ENCODE results near the gene ALG5. TPM values are rescaled to one million over a fixed set of nuclear protein-coding genes. Genes with fewer than 3 reads are reported as not detected.

ALG5 gene
- total RNA-seq, 2 experiments from 2014 or later, result 14.4 to 15.1 TPM

DNA sequence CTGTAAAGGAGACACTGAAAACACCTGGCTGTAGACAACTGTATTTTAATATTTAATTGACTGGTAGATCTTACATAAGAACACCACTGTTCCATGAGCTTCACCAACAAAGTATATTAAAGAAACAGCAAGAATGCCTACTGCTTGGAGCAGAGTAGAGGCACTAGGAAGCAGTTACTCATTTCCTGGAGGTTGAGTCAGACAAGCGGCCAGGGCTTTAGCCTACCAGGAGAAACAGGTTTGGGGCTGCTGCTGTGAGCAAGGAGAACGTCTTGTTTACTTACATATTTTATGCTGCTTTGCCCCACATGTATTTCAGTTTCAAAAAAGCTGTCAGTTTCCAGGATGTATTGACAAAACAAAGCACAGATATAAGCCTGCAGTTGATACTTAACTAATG lies 33.4 kb downstream of the ALG5 start:
- H3K36me3 ChIP-seq (ENCODE audit: insufficient read depth, low read length), result peaks cover 78% of the 10 kb centered on the region
- H3K4me3 ChIP-seq (ENCODE audit: low read length), result no peak overlapping the region
- H3K27me3 ChIP-seq (ENCODE audit: control insufficient read depth in 1 of 2, insufficient read depth in 2 of 2, low read length in 2 of 2), result no peaks in the 10 kb centered on the region
- TF ChIP-seq, protein P1, sequence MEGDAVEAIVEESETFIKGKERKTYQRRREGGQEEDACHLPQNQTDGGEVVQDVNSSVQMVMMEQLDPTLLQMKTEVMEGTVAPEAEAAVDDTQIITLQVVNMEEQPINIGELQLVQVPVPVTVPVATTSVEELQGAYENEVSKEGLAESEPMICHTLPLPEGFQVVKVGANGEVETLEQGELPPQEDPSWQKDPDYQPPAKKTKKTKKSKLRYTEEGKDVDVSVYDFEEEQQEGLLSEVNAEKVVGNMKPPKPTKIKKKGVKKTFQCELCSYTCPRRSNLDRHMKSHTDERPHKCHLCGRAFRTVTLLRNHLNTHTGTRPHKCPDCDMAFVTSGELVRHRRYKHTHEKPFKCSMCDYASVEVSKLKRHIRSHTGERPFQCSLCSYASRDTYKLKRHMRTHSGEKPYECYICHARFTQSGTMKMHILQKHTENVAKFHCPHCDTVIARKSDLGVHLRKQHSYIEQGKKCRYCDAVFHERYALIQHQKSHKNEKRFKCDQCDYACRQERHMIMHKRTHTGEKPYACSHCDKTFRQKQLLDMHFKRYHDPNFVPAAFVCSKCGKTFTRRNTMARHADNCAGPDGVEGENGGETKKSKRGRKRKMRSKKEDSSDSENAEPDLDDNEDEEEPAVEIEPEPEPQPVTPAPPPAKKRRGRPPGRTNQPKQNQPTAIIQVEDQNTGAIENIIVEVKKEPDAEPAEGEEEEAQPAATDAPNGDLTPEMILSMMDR (IDR thresholded peaks at IDR 0.05), result no peak
- Mint-ChIP-seq H3K27ac (no peak overlapping the region), H3K9me3 (no peaks in the 10 kb centered on the region), H3K27me3 (no peaks in the 10 kb centered on the region), H3K4me1 (ENCODE audit: low read depth) (no peaks in the 10 kb centered on the region), H3K4me3 (no peak overlapping the region), H3K36me3 (ENCODE audit: low read depth) (peaks cover 75% of the 10 kb centered on the region)
- no peak overlapping the region for H3K27ac ChIP-seq (ENCODE audit: low read depth in 1 of 2, low read length in 2 of 2)
- no peak for ATAC-seq (ENCODE audit: poor library complexity)
- CTCF ChIA-PET, result no interaction called here
- POLR2A ChIA-PET, result no interaction called here
- no peak for DNase-seq
- no peaks in the 10 kb centered on the region for H3K9me3 ChIP-seq (ENCODE audit: control insufficient read depth in 1 of 2, insufficient read depth in 1 of 2, low read length in 2 of 2)
- intact Hi-C loops (cut with DNase I, micrococcal nuclease), result no loop called here
- H3K4me1 ChIP-seq (ENCODE audit: insufficient read depth, low read length), result no peaks in the 10 kb centered on the region

DNA sequence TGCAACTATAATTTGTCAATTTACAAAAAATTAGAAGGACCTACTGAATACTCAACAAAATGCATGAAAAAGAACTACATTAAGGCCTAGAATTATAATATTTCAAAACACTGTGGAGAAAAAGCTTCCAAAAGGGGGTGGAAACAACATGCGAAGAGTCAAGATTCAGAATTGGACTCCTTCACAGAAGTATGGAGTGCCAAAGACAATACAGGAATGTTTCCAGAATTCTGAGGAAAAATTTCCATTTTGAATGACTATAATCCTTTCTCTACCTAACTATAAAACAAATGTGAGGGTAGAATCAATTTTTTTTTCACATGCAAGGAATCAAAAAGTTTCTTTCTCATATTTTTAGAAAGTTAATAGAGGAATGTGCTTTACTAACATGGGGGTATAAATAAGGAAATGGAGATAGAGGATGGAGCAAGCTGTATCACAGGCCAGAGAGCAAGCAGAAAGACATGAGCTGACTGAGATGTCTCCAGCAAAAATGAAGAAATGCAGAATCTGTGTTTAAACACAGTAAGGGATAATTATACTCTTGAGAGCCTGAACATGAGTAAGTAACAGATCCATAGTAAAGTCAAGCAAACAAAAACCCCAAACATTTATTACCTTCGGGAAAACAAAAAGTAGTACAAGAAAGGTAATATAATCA lies 39.6 kb downstream of the ALG5 start:
- H3K27me3 Mint-ChIP-seq, result no peaks in the 10 kb centered on the region
- DNase-seq (no peak), ATAC-seq (ENCODE audit: poor library complexity) (no peak)
- Histone ChIP-seq H3K4me3 (ENCODE audit: low read length) (no peak overlapping the region), H3K27ac (ENCODE audit: low read depth in 1 of 2, low read length in 2 of 2) (no peak overlapping the region), H3K9me3 (ENCODE audit: control insufficient read depth in 1 of 2, insufficient read depth in 1 of 2, low read length in 2 of 2) (no peaks in the 10 kb centered on the region), H3K27me3 (ENCODE audit: control insufficient read depth in 1 of 2, insufficient read depth in 2 of 2, low read length in 2 of 2) (no peaks in the 10 kb centered on the region), H3K4me1 (ENCODE audit: insufficient read depth, low read length) (no peaks in the 10 kb centered on the region), H3K36me3 (ENCODE audit: insufficient read depth, low read length) (peaks cover 49% of the 10 kb centered on the region)
- H3K4me1 Mint-ChIP-seq (ENCODE audit: low read depth), result no peaks in the 10 kb centered on the region
- ChIA-PET CTCF (interaction anchor here (1.2 kb wide), 1 partner anchor 21 kb away, joined by 3 read pairs; no protein-coding TSS in a partner anchor), POLR2A (no interaction called here)
- no peak overlapping the region for H3K27ac Mint-ChIP-seq
- no peaks in the 10 kb centered on the region for H3K9me3 Mint-ChIP-seq
- TF ChIP-seq, protein P1 (IDR thresholded peaks at IDR 0.05), result no peak
- H3K36me3 Mint-ChIP-seq (ENCODE audit: low read depth), result peaks cover 77% of the 10 kb centered on the region
- intact Hi-C loops (cut with DNase I, micrococcal nuclease), result no loop called here
- no peak overlapping the region for H3K4me3 Mint-ChIP-seq

DNA sequence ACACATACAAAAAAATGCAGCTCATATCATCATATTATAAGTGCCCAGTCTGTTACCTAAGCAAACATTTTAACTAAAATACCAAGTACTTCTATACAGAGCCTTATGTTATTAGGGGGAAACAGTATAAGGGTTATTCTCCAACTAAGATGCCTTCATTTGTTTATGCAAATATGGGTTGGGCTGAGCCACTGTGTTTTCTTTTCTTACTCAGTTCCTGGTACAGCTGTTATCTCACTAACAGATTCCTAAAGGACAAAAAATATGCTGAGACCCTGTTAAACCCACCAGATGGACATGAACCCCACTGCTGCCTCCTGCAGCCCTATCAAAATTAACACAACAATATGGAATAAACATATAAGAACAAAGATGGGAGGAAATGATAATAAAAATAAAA lies 44.6 kb downstream of the ALG5 start:
- Histone ChIP-seq H3K4me3 (ENCODE audit: low read length) (no peak overlapping the region), H3K4me1 (ENCODE audit: insufficient read depth, low read length) (no peaks in the 10 kb centered on the region), H3K27ac (ENCODE audit: low read depth in 1 of 2, low read length in 2 of 2) (no peak overlapping the region), H3K36me3 (ENCODE audit: insufficient read depth, low read length) (peaks cover 48% of the 10 kb centered on the region), H3K27me3 (ENCODE audit: control insufficient read depth in 1 of 2, insufficient read depth in 2 of 2, low read length in 2 of 2) (no peaks in the 10 kb centered on the region), H3K9me3 (ENCODE audit: control insufficient read depth in 1 of 2, insufficient read depth in 1 of 2, low read length in 2 of 2) (no peaks in the 10 kb centered on the region)
- CTCF ChIA-PET, result no interaction called here
- DNase-seq, result no peak
- ATAC-seq (ENCODE audit: poor library complexity), result no peak
- TF ChIP-seq, protein P1 (IDR thresholded peaks at IDR 0.05), result no peak
- POLR2A ChIA-PET, result no interaction called here
- Mint-ChIP-seq H3K4me3 (no peak overlapping the region), H3K9me3 (no peaks in the 10 kb centered on the region), H3K27me3 (no peaks in the 10 kb centered on the region), H3K27ac (no peak overlapping the region), H3K4me1 (ENCODE audit: low read depth) (no peaks in the 10 kb centered on the region), H3K36me3 (ENCODE audit: low read depth) (peaks cover 86% of the 10 kb centered on the region)
- intact Hi-C loops (cut with DNase I, micrococcal nuclease), result no loop called here
